Tibial nerve (tissue), 4 donors: ENCODE results near the gene PLA2G2F.

Experiments used
- EP300 ChIP-seq, 2 donors: sonication (generic); formaldehyde crosslinking; IDR thresholded peaks; one replicate each; pipeline ENCODE4 v1.6.1; 2017; ENCODE audit warnings: antibody characterized with exemption in 2 of 2, mild to moderate bottlenecking in 1 of 2
- POLR2A ChIP-seq, 2 donors: fragments of 450-650 bp; IDR thresholded peaks; one replicate each; pipeline ENCODE4 v1.6.1; 2017; ENCODE audit warnings: antibody characterized with exemption in 2 of 2, mild to moderate bottlenecking in 2 of 2, moderate library complexity in 2 of 2
- TF ChIP-seq, protein P1 (sequence below), 5 experiments: fragments of 200-600 bp in 3 of 5; fragments of 450-650 bp in 2 of 5; sonication (generic) in 3 of 5; IDR thresholded peaks; one replicate each; pipeline ENCODE4 v1.5.1; 2016 to 2019; ENCODE audit warnings: antibody characterized with exemption in 5 of 5, mild to moderate bottlenecking in 3 of 5, moderate library complexity in 2 of 5

- TF ChIP-seq, protein P1, sequence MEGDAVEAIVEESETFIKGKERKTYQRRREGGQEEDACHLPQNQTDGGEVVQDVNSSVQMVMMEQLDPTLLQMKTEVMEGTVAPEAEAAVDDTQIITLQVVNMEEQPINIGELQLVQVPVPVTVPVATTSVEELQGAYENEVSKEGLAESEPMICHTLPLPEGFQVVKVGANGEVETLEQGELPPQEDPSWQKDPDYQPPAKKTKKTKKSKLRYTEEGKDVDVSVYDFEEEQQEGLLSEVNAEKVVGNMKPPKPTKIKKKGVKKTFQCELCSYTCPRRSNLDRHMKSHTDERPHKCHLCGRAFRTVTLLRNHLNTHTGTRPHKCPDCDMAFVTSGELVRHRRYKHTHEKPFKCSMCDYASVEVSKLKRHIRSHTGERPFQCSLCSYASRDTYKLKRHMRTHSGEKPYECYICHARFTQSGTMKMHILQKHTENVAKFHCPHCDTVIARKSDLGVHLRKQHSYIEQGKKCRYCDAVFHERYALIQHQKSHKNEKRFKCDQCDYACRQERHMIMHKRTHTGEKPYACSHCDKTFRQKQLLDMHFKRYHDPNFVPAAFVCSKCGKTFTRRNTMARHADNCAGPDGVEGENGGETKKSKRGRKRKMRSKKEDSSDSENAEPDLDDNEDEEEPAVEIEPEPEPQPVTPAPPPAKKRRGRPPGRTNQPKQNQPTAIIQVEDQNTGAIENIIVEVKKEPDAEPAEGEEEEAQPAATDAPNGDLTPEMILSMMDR (IDR thresholded peaks at IDR 0.05) = no peak
- TF ChIP-seq POLR2A (IDR thresholded peaks at IDR 0.05) = no peak
- TF ChIP-seq EP300 (IDR thresholded peaks at IDR 0.05) = no peak
Measured at GRCh38 chr1:20154301-20154831, 15.2 kb downstream of the PLA2G2F start.
